Measurements from ENCODE around the gene DUSP23. TPM values are rescaled to one million over a fixed set of nuclear protein-coding genes. Genes with fewer than 3 reads are reported as not detected.

The DUSP23 gene
- total RNA-seq, 3 donors from 2014 or later, result 30.2 to 36.7 (median 36.3) TPM

DNA sequence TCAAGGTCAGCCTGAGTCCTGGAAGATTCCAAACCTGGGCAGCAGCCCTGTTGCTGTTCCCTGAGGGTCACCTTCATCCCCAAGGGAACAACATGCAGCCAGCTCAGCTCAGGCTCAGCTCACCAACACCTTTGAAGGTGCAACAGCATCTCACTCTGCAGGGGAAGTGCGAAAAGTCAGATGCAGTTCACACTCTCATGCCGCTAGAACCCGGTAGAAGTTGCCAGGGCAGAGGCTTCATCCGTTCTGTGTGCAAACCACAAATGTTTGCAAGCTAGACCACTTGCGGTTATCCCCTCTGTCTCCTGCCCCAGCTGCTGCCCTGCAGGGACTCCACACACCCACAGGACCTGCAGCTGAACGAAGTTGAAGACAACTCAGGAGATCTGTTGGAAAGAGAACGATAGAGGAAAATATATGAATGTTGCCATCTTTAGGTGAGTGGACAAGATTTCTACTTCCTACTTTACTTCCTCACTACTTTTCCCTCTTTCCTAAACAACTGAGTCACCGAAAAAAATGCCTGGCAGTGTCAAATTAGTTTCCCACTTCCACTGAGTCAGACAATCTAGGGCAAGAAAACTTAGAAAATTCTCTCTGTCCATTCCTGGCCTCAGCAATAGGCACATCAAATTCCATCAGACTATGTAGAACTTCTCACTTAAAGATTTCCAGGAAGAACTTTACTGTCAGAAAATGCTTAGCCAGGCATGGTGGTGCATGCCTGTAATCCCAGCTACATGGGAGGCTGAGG, 19.6 kb downstream of the DUSP23 start:
- Mint-ChIP-seq H3K36me3 (ENCODE audit: insufficient read depth) (no peaks in the 10 kb centered on the region), H3K4me1 (ENCODE audit: low read depth) (peaks cover 30% of the 10 kb centered on the region), H3K27me3 (ENCODE audit: low read depth) (peaks cover 6% of the 10 kb centered on the region), H3K9me3 (no peaks in the 10 kb centered on the region), H3K4me3 (peak overlapping the region; percentile 48)
- peak; percentile 43 to 68 for ATAC-seq
- no peak for DNase-seq

DNA sequence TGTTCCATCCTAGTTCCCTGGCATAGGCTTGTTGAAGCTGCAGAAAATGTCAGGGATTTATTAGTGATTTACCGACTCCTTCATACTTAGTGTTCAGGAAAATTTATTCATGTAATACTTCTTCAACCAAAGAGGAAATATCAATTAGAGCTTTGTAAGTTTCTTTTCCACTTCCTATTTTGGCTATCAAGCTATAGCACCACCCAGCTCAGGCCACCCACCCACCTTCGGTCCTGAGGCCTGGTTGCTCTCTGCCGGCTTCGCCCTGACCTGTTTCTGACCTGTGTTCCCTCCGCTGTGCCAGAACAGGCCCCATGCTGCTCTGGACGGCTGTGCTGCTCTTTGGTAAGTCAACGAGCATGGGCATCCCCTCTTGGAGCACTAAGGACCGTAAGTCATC, 21.3 kb downstream of the DUSP23 start, which contains the start of gene FCRL6:
TSS of gene FCRL6 (plus strand) at position 250 of the 400 bp plus-strand sequence. CDS start at position 315, 65 bp downstream.
- Mint-ChIP-seq H3K9me3 (no peaks in the 10 kb centered on the region), H3K4me3 (peak within 1 kb of the TSS; percentile 48), H3K27me3 (ENCODE audit: low read depth) (peaks cover 4% of the 10 kb centered on the region), H3K36me3 (ENCODE audit: insufficient read depth) (peaks cover 2% of the 10 kb centered on the region), H3K4me1 (ENCODE audit: low read depth) (peaks cover 31% of the 10 kb centered on the region)
- ATAC-seq (no peak), DNase-seq (no peak)

DNA sequence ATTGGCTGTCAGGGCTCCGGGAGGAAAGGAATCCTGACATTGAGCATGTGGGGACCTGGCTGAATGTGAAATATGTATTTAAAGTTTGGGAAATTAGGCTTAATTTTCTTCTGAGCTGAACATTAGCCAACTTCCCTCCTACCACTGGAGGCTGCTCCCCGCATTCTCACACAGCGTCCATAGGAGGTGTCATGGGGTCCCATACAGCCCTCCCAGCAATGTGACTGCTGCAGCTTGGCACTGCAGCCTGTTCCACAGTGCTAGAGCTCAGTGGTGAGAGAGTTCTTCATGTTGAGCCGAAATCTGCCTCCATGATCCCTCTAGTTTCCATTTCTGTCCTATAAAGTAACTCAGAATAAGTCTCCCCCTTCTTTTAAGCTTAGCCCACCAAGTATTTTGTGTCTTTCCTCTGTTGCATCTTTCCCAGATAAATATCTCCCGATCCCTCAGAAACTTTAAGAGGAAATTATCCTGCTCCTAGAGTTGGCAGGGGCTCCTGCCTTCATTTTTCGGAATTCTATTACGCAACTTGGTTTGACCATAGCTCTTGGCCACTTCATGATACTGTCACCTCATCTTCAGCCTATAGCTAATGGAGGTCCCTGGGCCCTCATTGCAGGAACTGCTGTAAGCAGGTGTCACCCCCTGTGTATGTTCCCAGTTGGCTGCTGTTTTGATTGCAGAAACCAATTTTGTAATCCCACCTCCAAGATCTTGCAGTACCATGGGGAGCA, 23.4 kb downstream of the DUSP23 start:
- peaks cover 31% of the 10 kb centered on the region for H3K4me1 Mint-ChIP-seq (ENCODE audit: low read depth)
- DNase-seq (no peak), ATAC-seq (no peak)
- H3K27me3 Mint-ChIP-seq (ENCODE audit: low read depth), result no peaks in the 10 kb centered on the region
- peak overlapping the region; percentile 33 for H3K4me3 Mint-ChIP-seq
- H3K9me3 Mint-ChIP-seq, result no peaks in the 10 kb centered on the region
- H3K36me3 Mint-ChIP-seq (ENCODE audit: insufficient read depth), result peaks cover 3% of the 10 kb centered on the region

DNA sequence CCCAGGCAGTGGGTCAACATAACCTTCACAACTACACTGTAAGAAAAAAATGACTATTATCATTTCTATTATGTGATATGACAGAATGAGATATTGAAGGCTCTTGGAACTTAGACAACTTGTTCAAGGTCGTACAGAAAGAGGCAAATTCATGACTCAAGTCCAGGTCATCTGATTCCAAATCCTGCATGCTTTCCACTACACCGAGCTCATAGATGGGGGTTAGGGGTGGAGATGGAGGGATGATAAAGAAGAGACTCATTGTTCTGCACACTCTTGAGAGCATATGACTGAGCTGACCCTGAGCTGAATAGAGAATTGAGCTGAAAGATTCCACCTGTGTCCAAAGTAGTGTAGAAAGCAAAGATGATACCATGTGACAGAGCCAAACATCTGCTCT, 24.2 kb downstream of the DUSP23 start:
- peaks cover 24% of the 10 kb centered on the region for H3K4me1 Mint-ChIP-seq (ENCODE audit: low read depth)
- peaks cover 3% of the 10 kb centered on the region for H3K36me3 Mint-ChIP-seq (ENCODE audit: insufficient read depth)
- no peak for ATAC-seq

DNA sequence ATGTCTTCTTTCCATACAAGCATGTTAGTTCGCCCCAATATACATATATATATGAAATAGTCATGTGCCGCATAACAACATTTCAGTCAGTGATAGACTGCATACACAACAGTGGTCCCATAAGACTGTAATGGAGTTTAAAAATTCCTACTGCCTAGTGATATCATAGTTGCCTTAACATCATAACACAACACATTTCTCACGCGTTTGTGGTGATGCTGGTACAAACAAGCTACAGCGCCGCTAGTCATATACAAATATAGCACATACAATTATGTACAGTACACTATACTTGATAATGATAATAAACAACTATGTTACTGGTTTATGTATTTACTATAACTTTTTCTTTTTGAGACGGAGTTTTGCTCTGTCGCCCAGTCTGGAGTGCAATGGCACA, 35.2 kb downstream of the DUSP23 start:
- Mint-ChIP-seq H3K36me3 (ENCODE audit: insufficient read depth) (no peaks in the 10 kb centered on the region), H3K4me1 (ENCODE audit: low read depth) (no peaks in the 10 kb centered on the region), H3K9me3 (no peaks in the 10 kb centered on the region), H3K27me3 (ENCODE audit: low read depth) (no peaks in the 10 kb centered on the region), H3K4me3 (no peak overlapping the region)
- no peak for ATAC-seq
- no peak for DNase-seq

More for the DNA sequence above, 24.2 kb downstream of the DUSP23 start:
- Mint-ChIP-seq H3K27me3 (ENCODE audit: low read depth) (no peaks in the 10 kb centered on the region), H3K9me3 (no peaks in the 10 kb centered on the region), H3K4me3 (no peak overlapping the region)
- DNase-seq, result no peak

DNA sequence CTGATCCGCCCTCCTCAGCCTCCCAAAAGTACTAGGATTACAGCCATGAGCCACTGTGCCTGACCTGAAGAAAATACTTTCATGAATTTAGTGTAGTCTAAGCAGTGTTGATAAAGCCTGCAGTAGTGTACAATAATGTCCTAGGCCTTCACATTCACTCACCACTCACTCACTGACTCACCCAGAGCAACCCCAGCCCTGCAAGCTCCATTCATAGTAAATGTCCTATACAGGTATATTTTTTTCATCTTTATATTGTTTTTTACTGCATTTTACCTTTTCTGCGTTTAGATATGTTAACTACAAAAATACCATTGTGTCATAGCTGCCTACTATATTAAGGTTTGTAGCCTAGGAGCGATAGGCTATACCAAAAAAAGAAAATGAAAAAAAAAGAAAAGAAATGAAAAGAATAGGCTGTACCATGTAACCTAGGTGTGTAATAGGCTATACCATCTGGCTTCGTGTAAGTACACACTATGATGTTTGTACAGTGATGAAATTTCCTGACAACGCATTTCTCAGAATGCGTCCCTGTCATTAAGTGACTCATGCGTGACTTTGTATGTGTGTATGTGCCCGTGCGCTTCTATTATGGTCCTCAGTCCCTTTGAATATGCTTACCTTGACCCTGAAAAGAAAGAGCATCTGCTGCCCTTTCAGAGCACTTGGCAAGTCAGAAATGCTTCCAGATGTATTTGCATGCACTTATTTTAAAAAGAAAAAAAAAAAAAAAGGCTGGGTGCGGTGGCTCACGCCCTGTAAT, 36.7 kb downstream of the DUSP23 start:
- H3K36me3 Mint-ChIP-seq (ENCODE audit: insufficient read depth), result no peaks in the 10 kb centered on the region
- no peak overlapping the region for H3K4me3 Mint-ChIP-seq
- no peaks in the 10 kb centered on the region for H3K9me3 Mint-ChIP-seq
- no peaks in the 10 kb centered on the region for H3K27me3 Mint-ChIP-seq (ENCODE audit: low read depth)
- no peaks in the 10 kb centered on the region for H3K4me1 Mint-ChIP-seq (ENCODE audit: low read depth)
- DNase-seq, result no peak
- no peak for ATAC-seq

DNA sequence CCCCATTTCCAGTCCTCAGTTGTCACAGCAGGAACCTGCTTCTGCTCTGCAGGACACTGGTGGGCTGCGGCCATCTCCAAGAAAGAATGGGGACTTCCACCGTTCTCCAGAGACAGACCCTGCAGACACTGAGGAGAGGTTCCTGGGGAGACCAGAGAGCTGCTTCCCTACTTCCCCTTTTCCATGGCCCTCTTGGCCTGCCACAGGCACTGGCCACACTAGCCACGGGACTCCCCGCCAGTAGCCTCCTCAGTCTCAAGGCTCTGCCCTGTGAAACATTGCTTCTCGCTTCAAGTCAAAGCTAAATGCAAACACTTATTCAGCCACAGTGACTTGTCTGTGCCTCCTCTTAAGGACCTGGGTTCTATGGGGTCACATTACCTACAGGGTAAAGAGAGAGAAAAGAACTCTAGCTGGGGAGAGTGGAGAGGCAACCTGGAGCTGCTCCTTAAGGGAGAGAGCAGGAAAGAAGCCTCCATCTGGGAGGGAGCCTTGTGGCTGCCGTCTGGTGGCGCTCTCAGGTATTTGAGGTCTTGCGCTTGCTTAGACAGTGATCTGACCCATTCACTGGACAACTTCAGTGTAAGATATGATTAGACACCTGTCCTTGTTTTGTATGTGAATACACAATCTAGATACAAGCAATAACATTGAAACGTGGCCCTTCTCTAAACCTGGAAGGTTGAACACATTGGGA, 40.6 kb downstream of the DUSP23 start:
- H3K36me3 Mint-ChIP-seq (ENCODE audit: insufficient read depth), result no peaks in the 10 kb centered on the region
- H3K27me3 Mint-ChIP-seq (ENCODE audit: low read depth), result no peaks in the 10 kb centered on the region
- H3K4me1 Mint-ChIP-seq (ENCODE audit: low read depth), result peaks cover 17% of the 10 kb centered on the region
- DNase-seq (no peak), ATAC-seq (no peak)
- no peak overlapping the region for H3K4me3 Mint-ChIP-seq
- H3K9me3 Mint-ChIP-seq, result no peaks in the 10 kb centered on the region

DNA sequence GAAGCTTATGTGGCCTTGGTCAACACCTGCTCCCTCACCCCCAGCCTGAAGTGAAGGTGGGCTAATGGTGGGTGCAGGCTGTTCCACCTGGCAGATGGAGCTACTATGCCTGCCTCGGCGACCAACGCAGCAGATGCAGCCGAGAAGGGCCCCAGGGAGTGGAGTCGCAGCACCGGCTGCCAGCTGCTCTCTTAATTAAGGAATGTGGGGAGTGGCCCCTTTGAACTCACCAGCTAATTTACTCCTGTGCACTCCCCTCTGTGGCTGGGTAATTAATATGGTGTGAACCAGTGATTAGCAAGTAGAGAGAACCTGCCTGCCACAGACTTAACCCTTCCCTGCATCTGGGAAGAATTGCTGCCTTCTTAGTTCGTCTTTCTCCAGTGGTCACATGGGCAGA, 42.6 kb downstream of the DUSP23 start:
- Mint-ChIP-seq H3K36me3 (ENCODE audit: insufficient read depth) (no peaks in the 10 kb centered on the region), H3K4me3 (no peak overlapping the region), H3K9me3 (no peaks in the 10 kb centered on the region), H3K27me3 (ENCODE audit: low read depth) (no peaks in the 10 kb centered on the region), H3K4me1 (ENCODE audit: low read depth) (peaks cover 38% of the 10 kb centered on the region)
- ATAC-seq (no peak), DNase-seq (no peak)

DNA sequence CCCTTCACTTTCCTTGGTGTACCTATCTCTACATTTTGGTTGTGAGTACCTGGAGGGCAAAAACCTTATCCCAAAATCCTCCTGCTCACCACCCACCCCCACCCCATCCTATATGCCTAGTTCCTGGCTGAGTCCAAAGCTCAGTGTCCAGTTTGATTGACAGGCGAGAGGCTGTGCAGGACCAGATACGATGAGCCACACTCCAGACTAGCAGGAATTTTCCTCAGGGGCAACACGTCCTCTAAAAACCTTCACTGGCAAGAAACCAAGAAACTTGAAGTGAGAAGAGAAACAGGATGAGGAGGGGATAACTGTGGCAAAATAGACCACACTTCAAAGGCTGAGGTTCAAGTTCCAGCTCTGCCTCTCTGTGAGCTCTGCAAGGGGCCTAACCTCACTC, 44.8 kb downstream of the DUSP23 start:
- peaks cover 6% of the 10 kb centered on the region for H3K9me3 Mint-ChIP-seq
- peaks cover 48% of the 10 kb centered on the region for H3K4me1 Mint-ChIP-seq (ENCODE audit: low read depth)
- H3K4me3 Mint-ChIP-seq, result no peak overlapping the region
- ATAC-seq (no peak), DNase-seq (no peak)
- H3K36me3 Mint-ChIP-seq (ENCODE audit: insufficient read depth), result no peaks in the 10 kb centered on the region
- no peaks in the 10 kb centered on the region for H3K27me3 Mint-ChIP-seq (ENCODE audit: low read depth)

DNA sequence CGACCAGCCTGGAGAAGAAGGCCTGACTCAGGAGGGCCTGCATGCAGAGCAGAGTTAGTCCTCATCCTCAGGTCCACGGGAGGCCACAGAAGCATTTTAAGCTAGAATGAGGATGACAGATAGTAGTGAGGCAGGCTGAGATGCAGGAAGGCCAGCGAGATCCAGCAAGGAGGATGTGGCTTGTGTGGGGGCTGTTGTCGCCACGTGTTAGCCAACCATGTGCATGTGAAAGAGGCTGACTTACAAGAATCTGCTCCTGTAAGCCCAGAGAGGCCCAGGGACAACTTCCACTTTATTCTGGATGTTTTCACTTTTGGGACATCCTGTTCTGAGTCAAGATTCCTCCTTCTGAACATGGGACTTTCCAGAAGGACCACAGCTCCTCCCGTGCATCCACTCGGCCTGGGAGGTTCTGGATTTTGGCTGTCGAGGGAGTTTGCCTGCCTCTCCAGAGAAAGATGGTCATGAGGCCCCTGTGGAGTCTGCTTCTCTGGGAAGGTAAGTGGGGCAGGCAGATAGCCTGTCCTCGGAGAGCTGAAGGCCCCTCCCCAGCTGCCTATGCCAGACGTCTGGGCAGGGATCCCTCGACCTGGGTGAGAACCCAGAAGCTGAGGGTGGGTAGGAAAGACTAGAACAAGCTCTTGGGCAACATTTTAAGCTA, 45.8 kb downstream of the DUSP23 start, which contains the start of gene SLAMF8:
TSS of gene SLAMF8 (plus strand) at position 433 of the 661 bp plus-strand sequence. CDS start at position 459, 26 bp downstream.
- peak within 1 kb of the TSS; percentile 58 for H3K4me3 Mint-ChIP-seq
- H3K4me1 Mint-ChIP-seq (ENCODE audit: low read depth), result peaks cover 48% of the 10 kb centered on the region
- peak; percentile 16 for DNase-seq
- no peaks in the 10 kb centered on the region for H3K27me3 Mint-ChIP-seq (ENCODE audit: low read depth)
- ATAC-seq, result peak; percentile 66 to 80
- H3K9me3 Mint-ChIP-seq, result peaks cover 6% of the 10 kb centered on the region
- no peaks in the 10 kb centered on the region for H3K36me3 Mint-ChIP-seq (ENCODE audit: insufficient read depth)

DNA sequence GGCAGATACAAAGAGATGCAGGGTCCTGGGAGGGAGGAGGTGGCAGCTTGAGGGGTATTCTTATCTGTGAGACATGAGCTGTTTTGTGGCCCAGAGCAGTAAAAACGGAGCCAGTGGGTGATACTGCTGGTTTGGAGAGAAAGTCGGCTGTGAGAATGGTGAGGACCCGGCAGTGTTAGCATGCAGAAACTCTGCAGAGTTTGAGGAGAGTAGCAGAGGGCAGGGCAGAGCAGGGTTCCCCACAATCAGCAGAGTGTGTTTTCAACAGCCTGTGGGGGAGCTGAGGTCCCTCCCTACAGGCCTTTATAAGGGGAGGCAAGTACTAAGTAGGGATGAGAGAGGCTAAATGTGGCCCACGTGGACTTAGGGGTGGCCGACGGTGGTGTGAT, 46.3 kb downstream of the DUSP23 start:
- DNase-seq (no peak), ATAC-seq (peak; percentile 8 to 19)
- Mint-ChIP-seq H3K9me3 (peaks cover 6% of the 10 kb centered on the region), H3K36me3 (ENCODE audit: insufficient read depth) (no peaks in the 10 kb centered on the region), H3K4me3 (peak overlapping the region; percentile 58), H3K27me3 (ENCODE audit: low read depth) (no peaks in the 10 kb centered on the region), H3K4me1 (ENCODE audit: low read depth) (peaks cover 48% of the 10 kb centered on the region)

DNA sequence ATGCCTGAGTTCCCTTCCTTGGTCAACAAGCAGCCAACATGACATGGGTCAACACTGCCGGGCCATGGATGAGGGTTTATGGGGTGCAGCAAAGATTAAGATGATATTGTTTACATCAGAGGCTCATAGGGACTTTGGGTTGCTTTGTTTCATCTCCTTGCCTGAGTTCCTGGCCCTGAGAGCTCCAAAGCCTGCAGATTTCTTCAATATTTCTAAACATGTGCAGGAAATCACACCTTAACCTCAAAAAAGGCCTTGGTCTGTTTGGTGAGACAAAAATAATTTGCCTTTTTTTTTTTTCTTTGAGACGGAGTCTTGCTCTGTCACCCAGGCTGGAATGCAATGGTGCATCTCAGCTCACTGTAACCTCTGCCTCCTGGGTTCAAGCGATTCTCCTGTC, 46.8 kb downstream of the DUSP23 start:
- DNase-seq (no peak), ATAC-seq (no peak)
- H3K4me3 Mint-ChIP-seq, result peak overlapping the region; percentile 58
- peaks cover 6% of the 10 kb centered on the region for H3K9me3 Mint-ChIP-seq
- no peaks in the 10 kb centered on the region for H3K27me3 Mint-ChIP-seq (ENCODE audit: low read depth)
- peaks cover 48% of the 10 kb centered on the region for H3K4me1 Mint-ChIP-seq (ENCODE audit: low read depth)
- no peaks in the 10 kb centered on the region for H3K36me3 Mint-ChIP-seq (ENCODE audit: insufficient read depth)

DNA sequence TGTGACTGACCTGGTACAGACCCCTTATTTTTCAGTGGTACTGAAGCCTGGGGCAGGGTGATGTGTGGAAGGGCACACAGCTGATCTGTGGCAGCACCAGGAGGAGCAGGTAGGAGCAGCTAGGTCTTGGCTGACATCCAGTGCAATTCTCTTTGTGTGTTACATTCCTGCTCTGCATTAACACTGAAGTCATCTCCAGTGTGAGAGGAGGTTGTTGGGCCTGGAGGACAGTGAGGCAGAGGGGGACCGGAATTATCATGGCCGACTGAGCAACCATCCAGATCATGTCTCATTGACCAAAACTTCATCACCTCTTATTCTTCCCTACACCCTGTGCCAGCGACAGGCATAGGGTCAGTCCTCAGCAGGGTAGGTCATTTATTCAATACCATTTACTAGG, 47.4 kb downstream of the DUSP23 start:
- Mint-ChIP-seq H3K36me3 (ENCODE audit: insufficient read depth) (no peaks in the 10 kb centered on the region), H3K4me1 (ENCODE audit: low read depth) (peaks cover 48% of the 10 kb centered on the region), H3K4me3 (no peak overlapping the region), H3K27me3 (ENCODE audit: low read depth) (no peaks in the 10 kb centered on the region), H3K9me3 (peaks cover 6% of the 10 kb centered on the region)
- DNase-seq, result no peak
- ATAC-seq, result no peak
